SKM-1 (cell line): Measurements from ENCODE around the gene STARD5.
"Not testable (repeated sequence)": the region's sequence is repeated elsewhere in the genome, so short reads cannot be mapped to it uniquely, and the experiment has no call there.

Experiments used
- DNase-seq: peaks from one replicate; lab custom pipeline; 2025; ENCODE audit not compliant: unreplicated experiment; lab: John Stamatoyannopoulos, UW

Gene STARD5

GRCh38 chr15:81323944-81324881 is at the start of gene STARD5:
Gene STARD5 (minus strand): TSS chr15:81324141. CDS start chr15:81324099, 42 bp downstream.
- peak; percentile 90 for DNase-seq

- no peak for DNase-seq
These were observed 49.2 kb upstream of the STARD5 start for GRCh38 chr15:81373176-81373575.

GRCh38 chr15:81372575-81372974 is 48.6 kb upstream of the STARD5 start:
- no peak for DNase-seq

- no peak for DNase-seq
These were observed 40.0 kb upstream of the STARD5 start for GRCh38 chr15:81363718-81364500.

- DNase-seq = no peak
These were observed 39.3 kb upstream of the STARD5 start for GRCh38 chr15:81363276-81363675.

- DNase-seq = no peak
These were observed 38.8 kb upstream of the STARD5 start for GRCh38 chr15:81362790-81363189.

- no peak for DNase-seq
These were observed 38.0 kb upstream of the STARD5 start for GRCh38 chr15:81361891-81362290.

GRCh38 chr15:81360491-81360890 is 36.5 kb upstream of the STARD5 start:
- no peak for DNase-seq

- no peak for DNase-seq
These were observed 34.3 kb upstream of the STARD5 start for GRCh38 chr15:81358248-81358647.

- DNase-seq = no peak
These were observed 33.3 kb upstream of the STARD5 start for GRCh38 chr15:81357180-81357686.

- no peak for DNase-seq
These were observed 32.3 kb upstream of the STARD5 start for GRCh38 chr15:81356252-81356651.

GRCh38 chr15:81351651-81352050 is 27.7 kb upstream of the STARD5 start:
- DNase-seq = no peak

GRCh38 chr15:81349271-81349670 is 25.3 kb upstream of the STARD5 start:
- DNase-seq = no peak

GRCh38 chr15:81348691-81349090 is 24.8 kb upstream of the STARD5 start:
- DNase-seq = not testable (repeated sequence)

GRCh38 chr15:81347910-81348309 is 24.0 kb upstream of the STARD5 start:
- no peak for DNase-seq

GRCh38 chr15:81346611-81347010 is 22.7 kb upstream of the STARD5 start:
- DNase-seq = no peak

GRCh38 chr15:81343371-81343770 is 19.4 kb upstream of the STARD5 start:
- no peak for DNase-seq

GRCh38 chr15:81341351-81341750 is 17.4 kb upstream of the STARD5 start:
- no peak for DNase-seq

- no peak for DNase-seq
These were observed 15.9 kb upstream of the STARD5 start for GRCh38 chr15:81339851-81340250.

- DNase-seq = no peak
These were observed 15.4 kb upstream of the STARD5 start for GRCh38 chr15:81339321-81339720.

GRCh38 chr15:81338170-81339007 is 14.4 kb upstream of the STARD5 start:
- DNase-seq = no peak
